Neuronal stem cell (in vitro differentiated cells): ENCODE measurements around the gene CALU.

Experiments
- DNase-seq: peaks from one replicate; pipeline ENCODE4 v3.0.0-alpha.2; 2013; ENCODE audit warnings: low spot score
- H2AFZ ChIP-seq: one replicate; pipeline ENCODE4 v1.6.1; 2013; ENCODE audit warnings: mild to moderate bottlenecking, low read length, inconsistent platforms
- H2AK5ac ChIP-seq: 2 replicates; pipeline ENCODE4 v1.6.1; 2013; ENCODE audit warnings: low read depth, mild to moderate bottlenecking, inconsistent platforms, low read length, moderate library complexity, mixed read lengths
- H2BK120ac ChIP-seq: 2 replicates; pipeline ENCODE4 v1.6.1; 2013; ENCODE audit warnings: low read depth, mild to moderate bottlenecking, inconsistent platforms, low read length, moderate library complexity, mixed read lengths
- H2BK12ac ChIP-seq: one replicate; pipeline ENCODE4 v1.6.1; 2013; ENCODE audit warnings: low read length, inconsistent platforms
- H2BK15ac ChIP-seq: 2 replicates; pipeline ENCODE4 v1.6.1; 2013; ENCODE audit warnings: mild to moderate bottlenecking, low read length, inconsistent platforms, mixed read lengths
- H2BK5ac ChIP-seq: one replicate; pipeline ENCODE4 v1.6.1; 2013; ENCODE audit warnings: inconsistent platforms, mild to moderate bottlenecking, low read length, moderate library complexity
- H3K14ac ChIP-seq: one replicate; pipeline ENCODE4 v1.6.1; 2013; ENCODE audit warnings: low read length, inconsistent platforms
- H3K18ac ChIP-seq: 2 replicates; pipeline ENCODE4 v1.6.1; 2013; ENCODE audit warnings: low read length, inconsistent platforms
- H3K23ac ChIP-seq: 2 replicates; pipeline ENCODE4 v1.6.1; 2013; ENCODE audit warnings: low read depth, mild to moderate bottlenecking, mixed read lengths, low read length, inconsistent platforms; ENCODE audit not compliant: poor library complexity
- H3K27ac ChIP-seq: replicated peaks from 3 replicates; pipeline ENCODE4 v1.5.1; 2013; ENCODE audit warnings: low read length, inconsistent platforms
- H3K27me3 ChIP-seq, 3 experiments: 2 replicates each; pipeline ENCODE4 v1.6.1; 2013; ENCODE audit warnings: low read length in 3 of 3, mild to moderate bottlenecking in 2 of 3, inconsistent platforms in 1 of 3, low read depth in 1 of 3, mixed read lengths in 1 of 3, moderate library complexity in 1 of 3; ENCODE audit not compliant: control insufficient read depth in 3 of 3, insufficient read depth in 3 of 3
- H3K36me3 ChIP-seq, 2 donors: replicated peaks in 1 of 2; 2 replicates each; pipeline ENCODE4 v1.6.1; 2013; ENCODE audit warnings: low read length in 2 of 2; ENCODE audit not compliant: control insufficient read depth in 2 of 2, insufficient read depth in 2 of 2
- H3K4ac ChIP-seq: 2 replicates; pipeline ENCODE4 v1.6.1; 2013; ENCODE audit warnings: inconsistent platforms, mild to moderate bottlenecking, low read length, moderate library complexity
- H3K4me1 ChIP-seq, 2 donors: 1 replicate in 1 of 2; 2 replicates in 1 of 2; pipeline ENCODE4 v1.6.1; 2013; ENCODE audit warnings: low read length in 2 of 2, low read depth in 1 of 2; ENCODE audit not compliant: control insufficient read depth in 2 of 2, insufficient read depth in 1 of 2
- H3K4me2 ChIP-seq: one replicate; pipeline ENCODE4 v1.6.1; 2013; ENCODE audit warnings: mild to moderate bottlenecking, low read length, inconsistent platforms; ENCODE audit not compliant: insufficient read depth, poor library complexity, severe bottlenecking
- H3K4me3 ChIP-seq, 2 donors: 2 replicates each; pipeline ENCODE4 v1.5.1; 2013; ENCODE audit warnings: low read length in 2 of 2, mild to moderate bottlenecking in 2 of 2, inconsistent platforms in 1 of 2, moderate library complexity in 1 of 2
- H3K79me1 ChIP-seq: one replicate; pipeline ENCODE4 v1.6.1; 2013; ENCODE audit warnings: low read depth, mild to moderate bottlenecking, inconsistent platforms, low read length, moderate library complexity
- H3K9ac ChIP-seq: one replicate; pipeline ENCODE4 v1.6.1; 2013; ENCODE audit warnings: mild to moderate bottlenecking, low read depth, low read length, inconsistent platforms; ENCODE audit not compliant: poor library complexity
- H3K9me3 ChIP-seq, 2 donors: replicated peaks in 1 of 2; 2 replicates each; pipeline versions ENCODE3 to v1.6.1; 2013; ENCODE audit warnings: low read length in 2 of 2, mild to moderate bottlenecking in 2 of 2, inconsistent platforms in 1 of 2, low read depth in 1 of 2, mixed read lengths in 1 of 2, moderate library complexity in 1 of 2; ENCODE audit not compliant: control insufficient read depth in 2 of 2, insufficient read depth in 1 of 2
- H4K8ac ChIP-seq: one replicate; pipeline ENCODE4 v1.6.1; 2013; ENCODE audit warnings: low read depth, mild to moderate bottlenecking, inconsistent platforms, low read length, moderate library complexity
- H4K91ac ChIP-seq: one replicate; pipeline ENCODE4 v1.6.1; 2013; ENCODE audit warnings: low read length, low read depth, mild to moderate bottlenecking, inconsistent platforms; ENCODE audit not compliant: poor library complexity
- WGBS, 2 donors: extraction: QIAGEN DNeasy Blood & Tissue Kit; methylation state at CpG; one replicate each; pipeline ENCODE4 v1.1.7; 2013; ENCODE audit warnings: missing lambda C conversion rate in 2 of 2, mixed read lengths in 1 of 2; ENCODE audit not compliant: insufficient read length in 2 of 2, insufficient replicate concordance in 1 of 2; ENCODE audit errors: extremely low coverage in 2 of 2; 5-methylcytosine and 5-hydroxymethylcytosine counted together

Gene CALU

GRCh38 chr7:128792471-128793180, 53.5 kb downstream of the CALU start:
- H2AFZ ChIP-seq: peak overlapping the region; percentile 99
- no peak overlapping the region for H2BK15ac ChIP-seq
- DNase-seq: no peak
- H2BK12ac ChIP-seq: no peak overlapping the region
- peak overlapping the region; percentile 56 for H2AK5ac ChIP-seq
- H3K4ac ChIP-seq: no peak overlapping the region
- no peak overlapping the region for H4K8ac ChIP-seq
- peaks cover 8% of the 10 kb centered on the region for H3K79me1 ChIP-seq
- peaks cover 18 to 28% of the 10 kb centered on the region in 2 donors for H3K36me3 ChIP-seq
- H3K18ac ChIP-seq: peak overlapping the region; percentile 53
- peaks cover 0 to 2% (median 0%) of the 10 kb centered on the region in 3 experiments for H3K27me3 ChIP-seq
- H3K4me3 ChIP-seq: peak overlapping the region; percentile 90 to 91
- peak overlapping the region; percentile 65 for H3K4me2 ChIP-seq
- H4K91ac ChIP-seq: no peak overlapping the region
- peaks cover 2 to 3% of the 10 kb centered on the region in 2 donors for H3K9me3 ChIP-seq
- H2BK120ac ChIP-seq: no peak overlapping the region
- H2BK5ac ChIP-seq: peak overlapping the region; percentile 100
- no CpG with 5 or more reads among the region's 10 CpGs for WGBS, 2 donors
- no peak overlapping the region for H3K14ac ChIP-seq
- peaks cover 10 to 19% of the 10 kb centered on the region in 2 donors for H3K4me1 ChIP-seq
- H3K23ac ChIP-seq: no peak overlapping the region
- peak overlapping the region; percentile 5 for H3K9ac ChIP-seq
- H3K27ac ChIP-seq: no peak overlapping the region

GRCh38 chr7:128793181-128793547, 54.0 kb downstream of the CALU start:
- Histone ChIP-seq H4K8ac (no peak overlapping the region), H3K27ac (no peak overlapping the region), H2BK120ac (no peak overlapping the region), H3K14ac (no peak overlapping the region), H3K36me3 (peaks cover 18 to 28% of the 10 kb centered on the region in 2 donors), H3K79me1 (peaks cover 8% of the 10 kb centered on the region), H3K4ac (no peak overlapping the region), H3K4me1 (peaks cover 10 to 19% of the 10 kb centered on the region in 2 donors), H4K91ac (no peak overlapping the region), H2BK15ac (no peak overlapping the region), H3K4me2 (no peak overlapping the region), H3K4me3 (no peak overlapping the region), H3K9me3 (peaks cover 2 to 3% of the 10 kb centered on the region in 2 donors), H2BK12ac (no peak overlapping the region), H2AFZ (no peak overlapping the region), H2AK5ac (no peak overlapping the region), H3K9ac (no peak overlapping the region), H3K23ac (no peak overlapping the region), H2BK5ac (no peak overlapping the region), H3K27me3 (peaks cover 0 to 1% (median 0%) of the 10 kb centered on the region in 3 experiments), H3K18ac (no peak overlapping the region)
- no CpG with 5 or more reads among the region's 5 CpGs for WGBS, 2 donors
- DNase-seq: no peak

- H3K36me3 ChIP-seq: peaks cover 18 to 28% of the 10 kb centered on the region in 2 donors
- H3K18ac ChIP-seq: peak overlapping the region; percentile 74
- no peak overlapping the region for H4K8ac ChIP-seq
- WGBS, 2 donors: no CpG with 5 or more reads among the region's 3 CpGs
- H3K4me3 ChIP-seq: no peak overlapping the region
- H3K4me2 ChIP-seq: no peak overlapping the region
- no peaks in the 10 kb centered on the region for H3K27me3 ChIP-seq
- H4K91ac ChIP-seq: no peak overlapping the region
- H3K79me1 ChIP-seq: peaks cover 8% of the 10 kb centered on the region
- no peak overlapping the region for H2BK120ac ChIP-seq
- H2BK12ac ChIP-seq: no peak overlapping the region
- H2AK5ac ChIP-seq: peak overlapping the region; percentile 76
- H3K14ac ChIP-seq: no peak overlapping the region
- DNase-seq: no peak
- H2BK15ac ChIP-seq: peak overlapping the region; percentile 91
- peaks cover 2 to 3% of the 10 kb centered on the region in 2 donors for H3K9me3 ChIP-seq
- no peak overlapping the region for H3K9ac ChIP-seq
- H3K23ac ChIP-seq: peak overlapping the region; percentile 14
- H3K4me1 ChIP-seq: peaks cover 7 to 19% of the 10 kb centered on the region in 2 donors
- H3K27ac ChIP-seq: peak overlapping the region; percentile 88
- H3K4ac ChIP-seq: peak overlapping the region; percentile 67
- peak overlapping the region; percentile 84 for H2BK5ac ChIP-seq
- H2AFZ ChIP-seq: no peak overlapping the region
Observed at GRCh38 chr7:128794020-128794419, 54.9 kb downstream of the CALU start.

GRCh38 chr7:128794436-128794835, 55.3 kb downstream of the CALU start:
- Histone ChIP-seq H3K4me3 (no peak overlapping the region), H3K36me3 (peaks cover 20 to 28% of the 10 kb centered on the region in 2 donors), H3K9ac (no peak overlapping the region), H2AFZ (no peak overlapping the region), H3K23ac (peak overlapping the region; percentile 14), H3K14ac (no peak overlapping the region), H2BK15ac (peak overlapping the region; percentile 91), H3K9me3 (peaks cover 2 to 3% of the 10 kb centered on the region in 2 donors), H3K4me1 (peaks cover 7 to 19% of the 10 kb centered on the region in 2 donors), H3K27ac (peak overlapping the region; percentile 88), H2BK120ac (peak overlapping the region; percentile 95), H2AK5ac (peak overlapping the region; percentile 76), H4K8ac (no peak overlapping the region), H3K4me2 (no peak overlapping the region), H2BK5ac (peak overlapping the region; percentile 84), H3K18ac (peak overlapping the region; percentile 31), H3K4ac (no peak overlapping the region), H2BK12ac (no peak overlapping the region), H3K79me1 (peaks cover 8% of the 10 kb centered on the region), H3K27me3 (no peaks in the 10 kb centered on the region), H4K91ac (no peak overlapping the region)
- no peak for DNase-seq
- WGBS, 2 donors: no CpG with 5 or more reads among the region's 8 CpGs
